Medulla oblongata (tissue), 1 donor: ENCODE results near the gene SMPD4.
"Not testable (repeated sequence)": the region's sequence is repeated elsewhere in the genome, so short reads cannot be mapped to it uniquely, and the experiment has no call there.

Source experiments
- DNase-seq: peaks from one replicate; pipeline ENCODE4 v3.0.0-alpha.2; 2015; ENCODE audit errors: extremely low spot score

The SMPD4 gene

DNA sequence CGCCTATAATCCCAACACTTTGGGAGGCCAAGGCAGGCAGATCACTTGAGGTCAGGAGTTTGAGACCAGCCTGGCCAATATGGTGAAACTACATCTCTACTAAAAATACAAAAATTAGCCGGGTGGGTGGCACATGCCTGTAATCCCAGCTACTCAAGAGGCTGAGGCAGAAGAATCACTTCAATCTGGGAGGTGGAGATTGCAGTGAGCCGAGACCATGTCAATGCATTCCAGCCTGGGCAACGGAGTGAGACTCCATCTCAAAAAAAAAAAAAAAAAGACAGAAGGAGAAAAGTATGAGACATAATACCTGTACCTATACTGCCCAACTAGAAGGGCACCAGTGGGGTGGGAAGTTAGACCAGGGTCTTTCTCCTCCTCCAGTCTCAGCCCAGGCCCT, 22.0 kb downstream of the SMPD4 start:
- DNase-seq: not testable (repeated sequence)

GRCh38 chr2:130158631-130159030, 22.8 kb downstream of the SMPD4 start:
- DNase-seq: no peak

DNA sequence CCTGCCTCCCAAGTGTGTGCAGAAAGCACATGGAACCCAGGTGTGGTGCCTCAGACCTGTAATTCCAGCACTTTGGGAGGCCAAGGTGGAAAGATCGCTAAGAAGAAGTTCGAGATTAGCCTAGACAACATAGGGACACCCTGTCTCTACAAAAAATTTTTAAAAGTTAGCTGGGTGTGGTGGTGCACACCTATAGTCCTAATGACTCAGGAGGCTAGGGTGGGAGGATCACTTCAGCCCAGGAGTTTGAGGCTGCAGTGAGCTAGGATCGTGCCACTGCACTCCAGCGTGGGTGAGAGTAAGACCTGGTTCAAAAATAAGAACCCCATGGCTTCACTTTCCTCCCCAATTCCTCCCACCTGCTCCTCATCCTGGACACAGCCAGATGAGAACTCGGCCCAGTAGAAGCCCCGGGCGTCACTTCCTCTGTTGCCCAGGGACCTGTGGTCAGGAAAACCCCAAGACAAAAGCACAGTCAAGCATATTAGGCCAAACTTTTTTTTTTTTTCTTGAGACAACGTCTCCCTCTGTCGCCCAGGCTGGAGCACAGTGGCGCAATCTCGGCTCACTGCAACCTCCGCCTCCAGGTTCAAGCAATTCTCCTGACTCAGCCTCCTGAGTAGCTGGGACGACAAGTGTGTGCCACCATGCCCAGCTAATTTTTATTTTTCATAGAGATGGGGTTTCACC, 23.4 kb downstream of the SMPD4 start:
- DNase-seq: not testable (repeated sequence)

- not testable (repeated sequence) for DNase-seq
Measured at GRCh38 chr2:130157354-130157753, 24.0 kb downstream of the SMPD4 start.

DNA sequence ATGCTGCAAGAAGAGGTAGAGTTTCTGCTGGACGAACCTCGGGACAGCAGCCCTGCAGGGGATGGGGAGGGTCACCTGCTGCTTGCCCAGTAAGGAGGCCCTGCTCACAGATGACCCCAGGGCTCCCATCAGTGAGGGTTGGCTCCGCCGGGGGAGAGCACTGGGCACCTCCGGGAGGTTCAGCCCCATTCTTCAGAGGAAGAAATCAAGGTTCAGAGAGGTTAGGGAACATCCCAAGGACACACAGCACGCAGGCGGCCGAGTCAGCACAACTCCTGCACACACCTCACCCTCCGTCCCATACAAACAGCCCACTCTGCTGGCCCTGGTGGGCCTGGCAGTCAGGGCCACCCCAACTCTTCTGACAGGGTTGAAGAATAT, 24.8 kb downstream of the SMPD4 start:
- no peak for DNase-seq

- peak; percentile 58 for DNase-seq
Measured at GRCh38 chr2:130155956-130156623, 25.3 kb downstream of the SMPD4 start.

GRCh38 chr2:130154773-130155765, 26.3 kb downstream of the SMPD4 start:
- DNase-seq: no peak

DNA sequence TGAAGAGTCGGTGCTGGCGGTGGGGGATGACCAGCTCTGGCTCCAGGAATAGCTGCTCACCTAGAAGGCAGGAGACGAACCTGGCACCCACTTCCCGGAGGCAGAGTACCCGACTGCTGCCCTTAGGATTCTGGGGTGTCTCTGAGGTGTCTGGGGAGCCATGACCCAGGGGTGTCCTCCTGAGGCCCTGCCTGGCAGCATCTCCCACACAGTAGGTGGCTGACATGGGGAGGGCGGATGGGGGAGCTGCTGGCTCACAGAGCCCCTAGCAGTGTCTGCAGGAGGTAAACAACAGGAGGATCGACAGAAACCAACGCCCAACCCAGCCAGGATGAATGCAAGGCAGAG, 27.0 kb downstream of the SMPD4 start:
- not testable (repeated sequence) for DNase-seq

DNA sequence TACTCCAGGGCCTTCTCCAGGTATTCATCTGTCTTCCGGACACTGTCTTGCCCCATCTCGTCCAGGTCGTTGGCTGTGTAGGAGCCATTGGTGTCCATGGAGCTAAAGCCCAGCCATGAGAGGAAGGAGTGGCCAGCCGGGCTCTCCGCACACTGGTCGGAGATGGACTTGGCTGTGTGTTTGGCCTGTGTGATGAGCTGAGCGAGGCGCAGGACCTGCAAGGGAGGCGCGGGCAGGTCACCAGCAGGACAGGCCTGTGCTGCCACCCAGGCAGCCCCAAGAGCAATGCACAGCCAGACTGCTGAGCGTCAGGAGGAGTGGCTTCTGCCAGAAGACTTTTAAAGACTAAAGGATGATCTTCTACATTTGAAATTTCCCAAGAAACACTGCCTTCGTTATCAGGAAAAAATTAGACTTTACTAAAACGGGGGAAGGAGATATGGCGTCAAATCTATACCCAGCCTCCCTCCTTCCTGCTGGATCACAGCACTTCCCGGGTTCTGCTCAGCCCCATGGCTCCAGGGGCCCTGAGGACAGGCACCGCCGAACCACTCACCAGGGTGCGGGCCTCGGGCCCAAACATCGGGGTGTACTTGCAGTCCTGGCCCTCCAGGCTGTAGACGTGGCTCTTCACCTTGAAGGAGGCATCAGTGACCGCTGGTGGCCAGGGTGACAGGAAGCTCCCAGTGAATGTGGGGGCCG, 27.5 kb downstream of the SMPD4 start:
- DNase-seq: not testable (repeated sequence)

DNA sequence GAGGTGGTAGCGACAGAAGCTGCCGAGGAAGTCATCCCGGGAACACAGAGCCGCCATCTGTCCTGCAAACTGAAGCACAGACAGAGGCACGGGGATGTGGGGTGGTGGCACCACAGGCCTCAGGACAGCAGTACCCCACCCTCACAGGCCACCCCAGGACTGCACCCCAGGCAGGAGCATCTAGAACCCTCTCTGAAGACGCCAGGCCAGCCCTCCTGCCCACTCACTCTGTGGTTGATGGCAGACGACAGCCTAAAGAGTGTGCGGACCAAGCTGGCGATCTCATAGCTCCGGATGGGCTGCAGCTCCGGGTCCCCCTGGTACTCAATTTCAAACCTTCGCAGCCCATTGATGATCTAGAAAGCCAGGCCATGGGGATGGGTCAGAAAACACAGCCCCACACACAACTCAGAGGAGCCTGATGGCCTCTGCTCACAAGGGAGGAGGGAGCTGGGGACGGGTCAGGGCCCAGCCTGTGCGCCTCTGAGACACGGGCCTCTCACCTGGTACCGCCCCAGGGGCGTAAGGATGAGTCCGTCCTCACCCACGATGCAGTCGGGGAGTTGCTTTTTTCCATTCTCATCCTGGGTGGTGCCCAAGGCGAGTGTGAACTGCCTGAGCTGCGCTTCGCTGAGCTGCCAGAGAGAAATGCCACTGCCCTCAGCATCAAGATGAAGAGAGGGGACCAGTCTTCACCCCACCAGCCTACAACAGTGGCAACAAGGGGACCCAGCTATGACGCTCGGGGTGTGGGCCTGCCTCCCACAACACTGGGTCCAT, 28.4 kb downstream of the SMPD4 start:
- no peak for DNase-seq

DNA sequence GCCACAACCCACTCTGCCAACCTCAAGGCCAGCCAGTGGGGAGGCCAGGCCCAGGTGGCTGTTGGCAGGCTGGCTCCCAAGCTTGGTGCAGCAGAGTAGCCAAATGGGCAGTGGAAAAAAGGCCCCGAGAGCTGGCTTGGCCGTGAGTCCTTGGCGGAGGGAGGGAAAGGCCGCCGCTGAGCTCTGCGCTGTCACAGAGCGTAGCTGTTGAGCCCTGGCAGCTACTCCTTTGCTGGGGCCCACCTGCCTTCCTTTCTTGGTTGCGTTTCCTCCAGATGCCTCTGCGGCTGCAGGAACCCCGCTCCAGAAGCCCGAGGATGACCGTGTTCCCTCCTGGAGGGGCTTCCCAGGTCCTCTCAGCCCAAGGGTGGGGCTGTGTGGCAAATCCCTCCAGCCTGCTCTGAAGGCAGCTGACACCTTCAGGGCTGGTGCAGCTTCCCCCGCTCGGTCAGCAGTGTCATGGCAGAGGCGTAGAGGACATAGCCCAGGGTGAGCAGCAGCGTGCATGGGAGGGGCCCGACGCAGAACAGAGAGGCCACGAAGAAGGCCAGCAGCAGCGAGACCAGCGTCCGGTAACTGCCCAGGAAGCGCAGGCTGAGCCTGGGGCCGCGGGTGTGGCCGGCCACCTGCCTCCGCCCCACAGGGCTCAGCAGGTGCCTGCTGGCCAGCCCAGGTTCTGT, 29.1 kb downstream of the SMPD4 start:
- DNase-seq: peak; percentile 18

GRCh38 chr2:130151145-130151512, 30.3 kb downstream of the SMPD4 start:
- DNase-seq: not testable (repeated sequence)

DNA sequence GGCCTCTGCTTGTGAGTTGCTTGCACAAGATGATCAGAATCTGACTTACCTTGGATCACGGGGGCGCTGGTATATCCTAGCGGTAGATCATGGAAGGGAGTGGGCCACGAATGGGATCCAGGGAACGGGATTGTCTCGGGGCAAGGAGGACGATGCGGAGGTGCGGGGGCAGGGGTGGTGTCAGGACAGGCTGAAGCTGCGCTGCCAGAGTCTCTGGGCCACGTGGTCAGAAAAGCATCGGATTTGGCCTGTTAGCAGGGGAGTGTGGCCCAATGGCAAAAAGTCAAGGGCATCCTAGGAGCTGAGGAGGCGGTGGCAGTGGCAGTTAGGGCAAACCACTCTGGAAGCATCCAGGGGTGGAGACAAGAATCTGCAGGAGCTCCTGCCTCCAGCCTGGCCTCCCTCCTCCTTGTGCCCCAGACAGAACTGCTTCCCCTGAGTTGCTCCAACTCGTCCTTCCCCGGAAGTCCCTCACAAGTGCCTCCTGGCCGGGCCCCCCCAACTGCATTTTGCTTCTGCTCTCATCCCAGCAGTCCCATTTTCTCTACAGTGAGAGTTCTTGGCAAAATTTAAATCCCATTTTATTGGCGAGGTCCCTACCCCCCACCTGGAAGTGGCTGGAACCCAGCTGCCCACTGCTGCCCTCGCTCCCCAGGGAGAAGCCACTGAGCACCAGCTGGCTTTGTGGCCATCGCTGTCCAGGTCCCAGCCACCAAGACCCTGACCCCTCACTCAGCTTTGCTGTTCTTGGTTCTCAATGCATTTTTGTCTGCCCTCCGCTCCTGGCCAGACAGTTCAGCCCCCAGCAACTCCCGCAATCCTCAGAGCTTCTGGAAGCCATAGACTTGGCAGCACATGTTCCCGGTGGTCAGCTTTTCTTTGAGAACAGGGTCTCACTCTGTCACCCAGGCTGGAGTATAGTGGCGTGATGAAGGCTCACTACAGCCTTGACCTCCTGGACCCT, 30.9 kb downstream of the SMPD4 start:
- no peak for DNase-seq

- not testable (repeated sequence) for DNase-seq
Measured at GRCh38 chr2:130148515-130148914, 32.9 kb downstream of the SMPD4 start.

DNA sequence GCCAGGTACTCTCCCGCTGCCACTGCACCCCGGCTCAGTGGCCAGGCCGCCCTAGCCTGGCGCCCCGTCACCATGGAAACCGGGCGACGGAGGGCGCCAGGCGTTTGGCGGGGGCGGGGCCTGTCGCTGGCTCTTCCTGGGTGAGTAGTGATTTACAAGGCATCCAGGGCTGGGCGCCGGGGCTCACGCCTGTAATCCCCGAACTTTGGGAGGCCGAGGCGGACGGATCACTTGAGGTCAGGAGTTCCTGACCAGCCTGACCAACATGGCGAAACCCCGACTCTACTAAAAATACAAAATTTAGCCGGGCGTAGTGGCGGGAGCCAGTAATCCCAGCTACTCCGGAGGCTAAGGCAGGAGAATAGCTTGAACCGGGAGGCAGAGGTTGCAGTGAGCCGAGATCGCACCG, 36.4 kb downstream of the SMPD4 start, which contains the start of gene CCDC74B:
Gene CCDC74B, minus strand, starts transcription at position 107 of the 409 bp plus-strand sequence. CDS start 116 bp downstream, outside the sequence.
- DNase-seq: peak; percentile 47

- DNase-seq: not testable (repeated sequence)
Measured at GRCh38 chr2:130143266-130144039, 37.9 kb downstream of the SMPD4 start.

DNA sequence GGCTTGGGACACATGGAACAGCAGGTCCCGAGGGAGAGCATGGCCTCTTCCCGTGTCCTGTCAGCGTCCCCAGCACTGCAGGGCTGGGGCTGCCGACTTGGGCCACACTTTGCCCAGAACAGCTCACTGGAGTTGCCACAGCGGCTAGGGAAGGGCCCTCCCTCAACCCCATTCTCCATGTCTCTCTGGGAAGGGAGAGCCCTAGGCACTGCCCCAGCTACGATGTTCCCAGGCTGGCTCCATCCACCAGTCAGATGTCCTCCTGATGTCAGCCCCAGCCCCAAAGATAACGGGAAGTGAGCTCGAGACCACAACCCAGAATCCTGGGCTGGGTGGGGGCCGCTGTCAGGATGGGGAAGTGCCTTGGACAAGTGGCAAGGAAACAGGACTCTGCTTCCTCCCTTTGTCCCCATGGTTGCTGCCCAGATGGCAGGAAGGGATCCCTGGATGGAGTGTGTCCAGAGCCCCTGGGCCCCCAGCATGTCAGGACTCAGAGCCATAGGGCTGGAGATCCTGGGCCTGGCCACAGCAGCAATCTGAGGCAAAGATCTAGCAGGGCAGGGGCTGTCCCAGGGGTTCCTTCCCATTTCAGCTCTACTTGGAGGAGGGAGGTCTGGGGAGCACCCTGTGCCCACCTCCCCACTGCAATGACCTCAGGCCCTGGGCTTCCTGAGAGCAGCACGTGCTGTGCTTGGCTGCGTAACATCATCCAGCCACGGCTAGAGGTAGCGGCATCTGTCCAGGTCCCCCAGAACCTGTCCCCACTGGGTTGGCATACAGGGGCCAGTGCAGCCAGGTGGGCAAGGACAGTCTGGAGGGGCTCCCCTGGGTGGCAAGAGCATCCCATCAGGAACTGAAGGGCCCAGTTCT, 38.8 kb downstream of the SMPD4 start:
- not testable (repeated sequence) for DNase-seq
